K562 (cell line): ENCODE measurements around the gene CFAP53. TPM values are rescaled to one million over a fixed set of nuclear protein-coding genes. Genes with fewer than 3 reads are reported as not detected.
A peak's percentile ranks its signal among the peaks of the same experiment; 100 is the strongest.

Experiments
- BRD4 ChIP-seq: fragments of 200-600 bp; sonication (generic); IDR thresholded peaks from 2 replicates; pipeline ENCODE4 v1.6.1; 2017; ENCODE audit warnings: inconsistent platforms
- CBX3 ChIP-seq, 2 experiments: IDR thresholded peaks; 1 replicate in 1 of 2; 2 replicates in 1 of 2; pipeline ENCODE4 v1.6.1; 2012; ENCODE audit warnings: inconsistent platforms in 2 of 2, low read length in 2 of 2, borderline replicate concordance in 1 of 2, control low read depth in 1 of 2
- CSDE1 ChIP-seq, 2 experiments: fragments of 450-650 bp; IDR thresholded peaks; 2 replicates each; pipeline ENCODE4 v1.6.1; 2016; ENCODE audit warnings: mild to moderate bottlenecking in 1 of 2
- DACH1 ChIP-seq: fragments of 450-650 bp; IDR thresholded peaks from 2 replicates; pipeline ENCODE4 v1.6.1; 2018; ENCODE audit not compliant: partially characterized antibody
- ELK3 ChIP-seq: fragments of 450-650 bp; formaldehyde crosslinking; IDR thresholded peaks from 2 replicates; pipeline ENCODE4 v1.4.0; 2020; ENCODE audit warnings: mild to moderate bottlenecking
- ETV1 ChIP-seq: fragments of 450-650 bp; conservative IDR thresholded peaks from 2 replicates; pipeline ENCODE4 v1.6.1; 2016; ENCODE audit warnings: missing genetic modification characterization, control low read depth, low read depth, missing compliant biosample characterization
- MBD2 ChIP-seq: sonication (generic); IDR thresholded peaks from 2 replicates; pipeline ENCODE4 v1.6.1; 2016; ENCODE audit warnings: low read depth, borderline replicate concordance
- NCOA4 ChIP-seq: fragments of 450-650 bp; IDR thresholded peaks from 2 replicates; pipeline ENCODE4 v1.6.1; 2018; ENCODE audit warnings: mild to moderate bottlenecking; ENCODE audit not compliant: partially characterized antibody
- NELFE ChIP-seq: IDR thresholded peaks from 2 replicates; pipeline ENCODE4 v1.6.1; 2011; ENCODE audit warnings: mild to moderate bottlenecking; ENCODE audit not compliant: insufficient read depth, insufficient read length
- NFIC ChIP-seq: fragments of 450-650 bp; IDR thresholded peaks from 2 replicates; pipeline ENCODE4 v1.6.1; 2017; ENCODE audit warnings: mild to moderate bottlenecking, inconsistent platforms
- NUFIP1 ChIP-seq: fragments of 450-650 bp; IDR thresholded peaks from 2 replicates; pipeline ENCODE4 v1.6.1; 2018; ENCODE audit not compliant: partially characterized antibody
- PBX2 ChIP-seq, 2 experiments: IDR thresholded peaks in 1 of 2; conservative IDR thresholded peaks in 1 of 2; 2 replicates each; pipeline ENCODE4 v1.6.1; 2016; ENCODE audit warnings: low read depth in 2 of 2, mild to moderate bottlenecking in 1 of 2, missing compliant biosample characterization in 1 of 2, missing genetic modification characterization in 1 of 2, moderate library complexity in 1 of 2
- PTRF ChIP-seq: fragments of 450-650 bp; IDR thresholded peaks from 2 replicates; pipeline ENCODE4 v1.6.1; 2016; ENCODE audit warnings: mild to moderate bottlenecking, missing genetic modification characterization, missing compliant biosample characterization
- RBFOX2 ChIP-seq: fragments of 200-400 bp; formaldehyde crosslinking; IDR thresholded peaks from 2 replicates; pipeline ENCODE4 v1.6.1; 2017; ENCODE audit warnings: low read depth, mild to moderate bottlenecking, low read length, moderate library complexity
- RFX5 ChIP-seq: IDR thresholded peaks from 2 replicates; pipeline ENCODE4 v1.6.1; 2011; ENCODE audit warnings: low read depth, mild to moderate bottlenecking, improper control_type of control experiment, low read length
- SMAD1 ChIP-seq: fragments of 150-350 bp; IDR thresholded peaks from 2 replicates; pipeline ENCODE4 v1.6.1; 2014; ENCODE audit warnings: low read length, low read depth; ENCODE audit not compliant: partially characterized antibody
- SOX6 ChIP-seq: fragments of 450-650 bp; IDR thresholded peaks from 2 replicates; pipeline ENCODE4 v1.6.1; 2014; ENCODE audit warnings: mild to moderate bottlenecking
- SRSF1 ChIP-seq: fragments of 200-400 bp; formaldehyde crosslinking; IDR thresholded peaks from 2 replicates; pipeline ENCODE4 v1.6.1; 2017; ENCODE audit warnings: mild to moderate bottlenecking, low read depth, low read length, moderate library complexity
- XRCC5 ChIP-seq: fragments of 200-400 bp; formaldehyde crosslinking; IDR thresholded peaks from 2 replicates; pipeline ENCODE4 v1.6.1; 2017; ENCODE audit warnings: low read depth, mild to moderate bottlenecking, low read length
- ZKSCAN8 ChIP-seq: fragments of 200-800 bp; sonication (Bioruptor generic); IDR thresholded peaks from 2 replicates; pipeline ENCODE4 v1.6.1; 2016; ENCODE audit warnings: missing genetic modification characterization, missing compliant biosample characterization
- ZNF133 ChIP-seq: fragments of 250-450 bp; sonication (Bioruptor Pico); IDR thresholded peaks from 2 replicates; pipeline ENCODE4 v1.4.0; 2020; ENCODE audit warnings: mild to moderate bottlenecking
- ZNF311 ChIP-seq: fragments of 250-450 bp; sonication (Bioruptor Pico); IDR thresholded peaks from 2 replicates; pipeline ENCODE4 v1.4.0; 2020; ENCODE audit warnings: mild to moderate bottlenecking, moderate library complexity
- ZNF561 ChIP-seq: fragments of 450-650 bp; formaldehyde crosslinking; conservative IDR thresholded peaks from 2 replicates; pipeline ENCODE4 v1.4.0; 2020; ENCODE audit warnings: mild to moderate bottlenecking, moderate library complexity
- ZNF644 ChIP-seq: fragments of 200-800 bp; sonication (Bioruptor generic); IDR thresholded peaks from 2 replicates; pipeline ENCODE4 v1.6.1; 2016; ENCODE audit warnings: low read depth, missing genetic modification characterization, missing compliant biosample characterization
- polyA plus RNA-seq, 8 experiments: library from polyadenylated mRNA; depleted of rRNA in 4 of 8; stranded (reverse) in 5 of 8; unstranded in 3 of 8; fragments of >200 nt; fragmentation: Nextera tagmentation in 2 of 8; fragmentation: Illumina TruSeq in 1 of 8; extraction: Ambion mirVana in 2 of 8; extraction: Trizol in 1 of 8; gene quantifications; 2 replicates each; pipeline versions ENCODE4 v1.2.1 to v1.2.3, GENCODE V29; 2011 to 2014; ENCODE audit warnings: inconsistent platforms in 1 of 8, missing spikeins in 1 of 8
- total RNA-seq, 7 experiments: library from RNA; depleted of rRNA in 6 of 7; stranded (reverse); fragments of >200 nt in 6 of 7; fragmentation: Illumina TruSeq in 2 of 7; extraction: Trizol in 2 of 7; gene quantifications; 2 replicates each; pipeline versions ENCODE4 v1.2.1 to v1.2.3, GENCODE V29; 2011 to 2021; ENCODE audit warnings: low replicate concordance in 1 of 7

Gene CFAP53
- total and polyA plus RNA-seq, 9 of the 15 experiments (the other 6 are each of a cell fraction or from before 2014, with no cell fraction given): 0.21 to 1.9 (median 1.2) TPM

- TF ChIP-seq RBFOX2 (peak; percentile 82), RFX5 (no peak), ZNF644 (tag) (peak; percentile 99), SMAD1 (no peak), ELK3 (CRISPR knock-in tag) (no peak), PBX2 (CRISPR knock-in tag; IDR thresholded peaks at IDR 0.05; ENCODE audit: low read depth) (no peak), PBX2 (tag; conservative IDR thresholded peaks at IDR 0.05; ENCODE audit: low read depth) (no peak; the same call in 1 of the 2 replicates), ZNF311 (CRISPR knock-in tag) (0 out of 2 replicates have a peak, but pooled peaks have one; percentile 66), NFIC (no peak), ZKSCAN8 (peak; percentile 80; the same call in 1 of the 2 replicates), XRCC5 (peak; percentile 81; the same call in 1 of the 2 replicates), MBD2 (peak; percentile 85), ETV1 (tag) (peak; percentile 84), PTRF (tag) (0 out of 2 replicates have a peak, but pooled peaks have one; percentile 15), ZNF561 (CRISPR knock-in tag) (no peak), CSDE1 (IDR thresholded peaks at IDR 0.05) (peak in 1 of 2 experiments; percentile 100; a peak in 2 of 4 replicates), CBX3 (IDR thresholded peaks at IDR 0.05; ENCODE audit: borderline replicate concordance in 1 of 2, low read length in 2 of 2) (peak in 1 of 2 experiments; percentile 66; a peak in 1 of 3 replicates), BRD4 (no peak), ZNF133 (CRISPR knock-in tag) (no peak), NUFIP1 (no peak), SOX6 (no peak), DACH1 (no peak), SRSF1 (no peak), NCOA4 (no peak), NELFE (no peak)
These were observed 21.4 kb upstream of the CFAP53 start, which contains the start of gene CXXC1 (continued) for GRCh38 chr18:50287441-50288347.
